NCI-H524 treated with DMSO at 0.1 percent for 48 hours (cell line): ENCODE data around the gene PSMD4.

Experiments
- DNase-seq: peaks from one replicate; lab custom pipeline; 2025; lab: John Stamatoyannopoulos, UW

Gene PSMD4

GRCh38 chr1:151309811-151310323, 55.3 kb downstream of the PSMD4 start:
- no peak for DNase-seq

DNA sequence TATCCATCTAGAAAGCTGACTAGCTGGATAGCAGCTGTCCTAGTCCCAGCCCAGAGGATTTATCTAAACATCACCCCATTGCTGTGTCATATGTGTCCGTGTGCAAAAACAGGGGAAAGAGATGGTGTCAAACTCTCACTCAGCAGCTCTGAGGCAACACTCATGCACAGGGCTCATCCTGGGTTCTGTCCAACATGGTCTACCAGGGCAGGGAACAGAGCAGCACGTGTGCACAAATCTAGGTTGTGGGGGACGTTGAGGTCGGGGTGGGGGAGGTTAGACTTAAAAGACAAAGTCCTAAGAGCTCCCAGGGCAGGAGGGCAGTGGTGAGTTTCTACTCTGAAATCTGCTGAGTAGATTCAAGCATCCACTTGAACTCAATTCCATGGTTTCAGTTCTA, 56.5 kb downstream of the PSMD4 start:
- DNase-seq: no peak

DNA sequence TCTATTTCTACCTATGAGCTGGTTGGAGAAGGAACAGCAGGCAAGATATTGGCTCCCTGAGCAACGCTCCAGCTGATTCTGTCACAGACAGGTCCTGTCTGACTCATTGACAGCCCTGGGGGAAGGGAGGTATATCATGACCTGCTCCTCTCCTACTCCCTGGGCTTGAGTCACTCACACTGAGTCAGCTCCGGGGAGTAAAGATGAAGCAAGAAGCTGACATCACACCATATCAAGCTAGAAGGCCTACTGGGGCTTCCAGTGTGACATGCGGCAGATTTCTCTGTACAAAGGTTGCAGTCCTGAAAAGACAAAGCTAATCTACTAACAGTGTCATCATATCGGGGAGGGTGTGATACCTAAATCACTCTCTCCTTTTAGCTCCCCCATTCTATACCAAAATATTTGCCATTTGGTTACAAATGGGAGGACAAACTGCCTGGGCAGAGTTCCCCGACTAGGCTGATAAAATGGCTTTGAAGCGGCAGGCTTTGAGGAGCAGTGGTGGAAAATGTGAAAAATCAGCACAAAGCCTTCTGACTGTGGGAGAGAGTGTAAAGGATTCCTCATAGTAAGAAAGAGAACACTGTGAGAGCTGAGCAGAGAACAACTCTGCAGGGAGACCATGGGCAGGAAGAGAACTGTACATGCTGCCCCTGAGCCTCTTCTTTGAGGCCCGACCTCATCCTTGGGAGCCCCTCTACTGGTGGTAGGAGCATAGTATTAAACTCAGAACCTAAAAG, 57.2 kb downstream of the PSMD4 start:
- no peak for DNase-seq

DNA sequence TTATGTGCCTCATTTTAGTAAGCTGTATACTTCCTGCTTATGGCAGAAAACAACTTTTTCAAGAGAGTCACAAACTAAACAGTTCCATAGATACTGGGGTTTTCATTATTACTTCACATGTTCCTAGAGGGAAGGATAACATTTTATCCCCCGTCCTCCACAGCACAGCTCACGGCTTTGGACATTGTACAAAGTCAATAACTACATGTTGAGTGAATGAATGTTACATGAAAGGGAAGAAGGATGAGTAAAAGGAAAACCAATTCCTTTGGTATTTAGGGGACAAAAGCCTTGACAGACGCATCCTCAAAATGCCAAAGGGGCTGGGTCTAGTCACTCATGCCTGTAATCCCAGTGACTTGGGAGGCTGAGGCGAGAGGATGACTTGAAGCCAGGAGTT, 57.9 kb downstream of the PSMD4 start:
- no peak for DNase-seq

GRCh38 chr1:151312826-151313225, 58.3 kb downstream of the PSMD4 start:
- no peak for DNase-seq

GRCh38 chr1:151313501-151313900, 59.0 kb downstream of the PSMD4 start:
- DNase-seq: no peak

GRCh38 chr1:151314137-151314875, 59.8 kb downstream of the PSMD4 start:
- no peak for DNase-seq

GRCh38 chr1:151315565-151316235, 61.2 kb downstream of the PSMD4 start:
- DNase-seq: no peak
